ENCODE measurements around the gene RPAIN.

RPAIN gene

GRCh38 chr17:5444209-5444608, 24.2 kb downstream of the RPAIN start:
- peaks cover 11% of the 10 kb centered on the region for H3K36me3 Mint-ChIP-seq
- H3K27ac Mint-ChIP-seq: no peak overlapping the region
- no peaks in the 10 kb centered on the region for H3K9me3 Mint-ChIP-seq
- H3K27me3 Mint-ChIP-seq: no peaks in the 10 kb centered on the region
- no peak overlapping the region for H3K4me3 Mint-ChIP-seq
- H3K4me1 Mint-ChIP-seq: peaks cover 8% of the 10 kb centered on the region

- Mint-ChIP-seq H3K4me3 (no peak overlapping the region), H3K9me3 (no peaks in the 10 kb centered on the region), H3K36me3 (peaks cover 15% of the 10 kb centered on the region), H3K27me3 (no peaks in the 10 kb centered on the region), H3K27ac (no peak overlapping the region), H3K4me1 (no peaks in the 10 kb centered on the region)
Observed at GRCh38 chr17:5446786-5447185, 26.8 kb downstream of the RPAIN start.

DNA sequence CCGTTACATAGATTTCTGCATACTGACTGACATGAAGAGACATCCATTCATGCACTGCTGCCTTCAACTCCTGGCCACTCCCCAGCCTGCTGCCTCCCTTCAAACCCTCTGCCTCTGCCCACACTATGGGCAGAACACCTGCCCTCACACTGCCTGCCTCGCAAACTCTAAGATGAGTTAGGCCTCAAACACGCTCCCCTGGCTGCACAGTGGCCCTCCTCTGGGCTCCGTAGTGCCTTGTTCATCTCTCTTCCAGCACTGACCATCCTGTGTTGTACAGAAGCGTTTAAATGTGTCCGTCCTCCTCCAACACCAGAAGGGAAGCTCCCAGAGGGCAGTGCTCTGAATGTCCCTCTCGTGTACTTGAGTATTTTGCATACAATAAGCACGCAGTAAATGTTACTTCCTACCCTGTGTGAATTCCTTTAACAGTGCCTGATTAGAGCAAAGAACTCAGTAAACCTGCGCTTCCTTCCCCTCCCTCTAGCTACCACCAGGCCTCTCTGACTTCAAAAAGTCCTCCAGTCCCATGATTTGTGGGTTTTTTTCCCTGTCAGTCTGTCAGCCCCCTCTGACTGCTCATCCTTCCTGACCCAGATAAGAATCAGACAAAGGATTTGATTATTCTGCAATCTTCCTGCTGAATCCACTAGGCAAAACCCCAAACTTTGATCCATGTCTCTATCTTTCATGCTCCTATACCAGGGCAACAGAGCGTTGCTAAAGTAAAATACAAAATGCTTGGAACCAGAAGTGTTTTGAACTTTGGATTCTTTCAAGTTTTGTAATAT, 44.9 kb downstream of the RPAIN start:
- Mint-ChIP-seq H3K9me3 (no peaks in the 10 kb centered on the region), H3K27me3 (no peaks in the 10 kb centered on the region), H3K4me3 (no peak overlapping the region), H3K27ac (no peak overlapping the region), H3K36me3 (peaks cover 13% of the 10 kb centered on the region), H3K4me1 (peaks cover 44% of the 10 kb centered on the region)

DNA sequence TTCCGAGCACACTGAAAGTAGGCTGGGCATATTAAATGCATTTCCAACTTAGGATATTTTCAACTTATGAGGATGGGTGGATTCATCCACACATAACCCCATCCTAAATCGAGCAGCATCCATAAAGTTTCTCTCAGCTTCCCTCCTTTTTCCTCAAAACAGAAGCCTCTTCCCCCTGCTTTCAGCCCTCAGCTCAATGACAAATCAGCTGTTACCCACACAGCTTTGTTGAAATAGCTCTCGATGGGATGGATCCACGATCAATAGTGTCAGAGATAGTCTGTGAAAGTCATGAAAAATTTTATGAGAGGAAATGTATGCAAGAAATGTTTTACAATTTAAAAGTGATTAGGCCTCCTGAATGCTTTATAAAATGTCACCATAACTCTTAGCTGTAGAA, 46.3 kb downstream of the RPAIN start:
- no peaks in the 10 kb centered on the region for H3K27me3 Mint-ChIP-seq
- H3K4me3 Mint-ChIP-seq: peak overlapping the region; percentile 92
- H3K27ac Mint-ChIP-seq: no peak overlapping the region
- no peaks in the 10 kb centered on the region for H3K9me3 Mint-ChIP-seq
- peaks cover 7% of the 10 kb centered on the region for H3K36me3 Mint-ChIP-seq
- peaks cover 48% of the 10 kb centered on the region for H3K4me1 Mint-ChIP-seq

DNA sequence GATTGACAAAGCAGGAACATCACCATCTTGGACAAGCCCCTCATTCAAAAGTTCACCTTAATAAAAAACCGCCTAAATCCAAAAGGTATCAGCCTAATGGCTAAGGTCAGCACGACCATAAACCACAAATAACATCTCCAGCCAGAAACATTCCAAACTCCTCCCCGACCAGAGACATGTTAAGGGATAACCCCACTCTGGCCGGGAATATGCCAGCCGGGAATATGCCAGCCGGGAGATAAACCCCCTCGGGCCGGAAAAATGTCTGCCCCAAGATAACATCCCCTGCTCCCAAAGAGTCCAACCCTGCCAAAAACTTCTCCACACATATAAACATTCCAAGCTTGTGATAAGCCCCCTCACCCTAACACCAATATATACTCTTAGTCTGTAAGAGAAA, 47.4 kb downstream of the RPAIN start:
- Mint-ChIP-seq H3K27ac (no peak overlapping the region), H3K4me1 (peaks cover 48% of the 10 kb centered on the region), H3K9me3 (no peaks in the 10 kb centered on the region), H3K4me3 (peak overlapping the region; percentile 92), H3K36me3 (peaks cover 8% of the 10 kb centered on the region), H3K27me3 (no peaks in the 10 kb centered on the region)

DNA sequence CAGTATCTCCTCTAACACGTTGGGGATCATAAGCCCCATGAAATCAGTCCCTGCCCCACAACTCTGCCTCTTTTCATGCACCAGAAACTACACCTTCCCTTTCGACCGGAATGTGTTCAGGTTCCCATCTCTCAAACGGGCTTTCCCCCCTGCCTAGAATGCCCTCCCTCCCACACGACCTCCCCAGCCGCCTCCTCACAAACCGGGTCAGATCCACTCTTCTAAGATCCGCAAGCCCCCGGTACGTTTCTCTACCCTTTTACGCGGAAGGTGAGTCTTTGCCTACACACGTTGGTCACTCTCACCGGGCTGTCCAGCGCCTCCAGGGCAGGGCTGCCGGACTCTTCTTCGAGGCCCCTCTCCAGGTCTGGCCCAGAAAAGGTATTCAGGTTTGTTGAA, 48.1 kb downstream of the RPAIN start:
- Mint-ChIP-seq H3K4me3 (peak overlapping the region; percentile 92), H3K27ac (peak overlapping the region; percentile 10), H3K27me3 (no peaks in the 10 kb centered on the region), H3K4me1 (peaks cover 47% of the 10 kb centered on the region), H3K9me3 (no peaks in the 10 kb centered on the region), H3K36me3 (peaks cover 8% of the 10 kb centered on the region)

GRCh38 chr17:5472511-5472910, 52.5 kb downstream of the RPAIN start:
- Mint-ChIP-seq H3K4me3 (no peak overlapping the region), H3K36me3 (peaks cover 10% of the 10 kb centered on the region), H3K27ac (peak overlapping the region; percentile 53), H3K4me1 (peaks cover 20% of the 10 kb centered on the region), H3K27me3 (no peaks in the 10 kb centered on the region), H3K9me3 (no peaks in the 10 kb centered on the region)

DNA sequence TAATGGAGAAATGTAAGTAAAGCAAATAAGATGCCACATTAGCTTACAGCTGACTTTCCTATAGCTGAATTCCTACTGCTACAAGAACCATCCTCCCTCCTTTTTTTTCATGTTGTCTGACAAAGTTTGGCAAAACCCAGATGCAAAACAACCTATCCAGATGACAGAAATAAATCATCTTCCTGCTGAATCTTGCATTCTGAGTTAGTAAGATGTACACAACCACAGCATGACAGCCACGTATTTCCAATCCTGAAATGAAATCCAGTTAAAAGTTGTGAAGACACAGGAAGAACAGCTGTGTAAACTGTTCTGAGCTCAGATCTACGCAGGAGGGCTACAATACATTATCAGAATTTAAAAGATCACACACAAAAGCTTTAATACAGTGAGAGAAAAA, 53.9 kb downstream of the RPAIN start:
- Mint-ChIP-seq H3K4me1 (peaks cover 23% of the 10 kb centered on the region), H3K9me3 (no peaks in the 10 kb centered on the region), H3K36me3 (peaks cover 13% of the 10 kb centered on the region)

GRCh38 chr17:5478992-5479391, 59.0 kb downstream of the RPAIN start:
- Mint-ChIP-seq H3K4me3 (no peak overlapping the region), H3K9me3 (no peaks in the 10 kb centered on the region), H3K36me3 (peaks cover 17% of the 10 kb centered on the region), H3K4me1 (peaks cover 48% of the 10 kb centered on the region), H3K27ac (no peak overlapping the region), H3K27me3 (no peaks in the 10 kb centered on the region)

More for the DNA sequence above, 53.9 kb downstream of the RPAIN start:
- Mint-ChIP-seq H3K27ac (no peak overlapping the region), H3K27me3 (no peaks in the 10 kb centered on the region), H3K4me3 (no peak overlapping the region)

DNA sequence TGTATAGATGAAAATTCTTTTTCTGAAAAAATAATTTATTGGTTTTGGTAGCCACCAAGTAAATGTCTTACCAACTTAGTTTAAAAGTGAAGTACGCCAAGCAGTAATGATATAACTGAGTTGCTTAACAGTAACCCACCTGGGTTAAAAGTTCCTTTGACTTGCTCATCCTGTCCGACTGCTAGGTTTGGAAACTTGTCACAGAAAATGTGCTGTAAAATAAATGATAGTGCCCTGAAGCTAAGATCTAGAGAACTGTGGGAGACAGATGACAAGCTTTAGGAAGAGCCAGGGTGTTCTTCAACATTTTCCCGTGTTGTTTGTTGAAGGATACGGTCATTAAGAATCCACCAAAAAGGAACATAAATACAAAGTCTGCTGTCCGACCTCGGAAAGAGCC, 61.0 kb downstream of the RPAIN start:
- Mint-ChIP-seq H3K4me1 (peaks cover 63% of the 10 kb centered on the region), H3K27me3 (no peaks in the 10 kb centered on the region), H3K36me3 (peaks cover 17% of the 10 kb centered on the region), H3K27ac (peak overlapping the region; percentile 60), H3K4me3 (no peak overlapping the region), H3K9me3 (no peaks in the 10 kb centered on the region)

DNA sequence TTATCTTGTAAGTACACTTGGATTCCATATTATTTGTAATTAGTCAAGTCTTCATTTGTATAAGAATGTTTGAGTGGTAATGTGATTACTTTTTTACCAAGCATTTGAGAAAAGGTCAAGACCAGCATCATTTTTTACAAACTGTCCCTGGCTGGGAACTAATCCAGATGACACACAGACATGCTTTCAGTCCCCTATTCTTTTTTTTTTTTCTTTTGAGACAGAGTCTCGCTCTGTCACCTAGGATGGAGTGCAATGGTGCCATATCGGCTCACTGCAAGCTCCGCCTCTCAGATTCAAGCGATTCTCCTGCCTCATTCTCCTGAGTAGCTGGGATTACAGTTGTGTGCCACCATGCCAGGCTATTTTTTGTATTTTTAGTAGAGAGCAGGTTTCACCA, 61.5 kb downstream of the RPAIN start:
- Mint-ChIP-seq H3K4me1 (peaks cover 63% of the 10 kb centered on the region), H3K36me3 (peaks cover 17% of the 10 kb centered on the region), H3K27ac (peak overlapping the region; percentile 60), H3K4me3 (no peak overlapping the region), H3K9me3 (no peaks in the 10 kb centered on the region), H3K27me3 (no peaks in the 10 kb centered on the region)
